ENCODE results near the gene MTHFS. TPM values are rescaled to one million over a fixed set of nuclear protein-coding genes. Genes with fewer than 3 reads are reported as not detected.
"Not testable (repeated sequence)": the region's sequence is repeated elsewhere in the genome, so short reads cannot be mapped to it uniquely, and the experiment has no call there.

The MTHFS gene
- total and polyA plus RNA-seq, 2 experiments from 2014 or later, result 17.4 to 38.2 TPM

- H3F3A ChIP-seq (ENCODE audit: insufficient read depth), result peaks cover 13% of the 10 kb centered on the region
- H3K27me3 ChIP-seq (replicated peaks; ENCODE audit: insufficient read depth), result no peaks in the 10 kb centered on the region
- no peaks in the 10 kb centered on the region for H3K4me1 ChIP-seq (ENCODE audit: insufficient read depth)
- H3K27ac ChIP-seq, result no peak overlapping the region
- in situ Hi-C loops (cut with MboI), result no loop called here
- H4K20me1 ChIP-seq (ENCODE audit: insufficient read depth), result no peaks in the 10 kb centered on the region
- peaks cover 33% of the 10 kb centered on the region for H3K36me3 ChIP-seq (ENCODE audit: low read depth)
- H3K79me2 ChIP-seq (ENCODE audit: insufficient read depth), result peaks cover 44% of the 10 kb centered on the region
- H3K4me3 ChIP-seq, result no peak overlapping the region
- no peak overlapping the region for H3K4me2 ChIP-seq (ENCODE audit: unreplicated experiment)
- TF ChIP-seq EZH2phosphoT487 (IDR thresholded peaks at IDR 0.05; ENCODE audit: insufficient read depth, low read depth) (no peak), EZH2 (IDR thresholded peaks at IDR 0.05; ENCODE audit: insufficient read depth, poor library complexity, severe bottlenecking) (no peak)
- no peak overlapping the region for H3K9ac ChIP-seq
- DNase-seq, result no peak
- no peaks in the 10 kb centered on the region for H3K9me2 ChIP-seq (ENCODE audit: insufficient read depth)
- H2AFZ ChIP-seq, result no peak overlapping the region
- H3K9me3 ChIP-seq (ENCODE audit: low read depth), result peaks cover 7% of the 10 kb centered on the region
Observed at GRCh38 chr15:79914728-79915127, 17.9 kb upstream of the MTHFS start.

GRCh38 chr15:79909556-79910335, 12.9 kb upstream of the MTHFS start:
- H3K27me3 ChIP-seq (replicated peaks; ENCODE audit: insufficient read depth); H2AFZ ChIP-seq; H3K4me1 ChIP-seq (ENCODE audit: insufficient read depth); H3K9me3 ChIP-seq (ENCODE audit: low read depth); DNase-seq; H3K9ac ChIP-seq; H3K27ac ChIP-seq; H3K4me3 ChIP-seq; H3K9me2 ChIP-seq (ENCODE audit: insufficient read depth); H4K20me1 ChIP-seq (ENCODE audit: insufficient read depth); H3K4me2 ChIP-seq (ENCODE audit: unreplicated experiment); H3F3A ChIP-seq (ENCODE audit: insufficient read depth); in situ Hi-C loops (cut with MboI): not testable (repeated sequence)
- Histone ChIP-seq H3K79me2 (ENCODE audit: insufficient read depth) (peaks cover 47% of the 10 kb centered on the region), H3K36me3 (ENCODE audit: low read depth) (peaks cover 12% of the 10 kb centered on the region; the same call in 1 of the 2 replicates)
- 94 to 98% methylated on average over 4 of the region's 4 CpGs for WGBS, 2 experiments (ENCODE audit: low coverage in 1 of 2, low lambda C conversion rate in 2 of 2, missing lambda C conversion rate in 2 of 2)

- Histone ChIP-seq H3K9me2 (ENCODE audit: insufficient read depth) (no peaks in the 10 kb centered on the region), H3K36me3 (ENCODE audit: low read depth) (no peaks in the 10 kb centered on the region), H3K4me3 (no peak overlapping the region), H3K79me2 (ENCODE audit: insufficient read depth) (peaks cover 13% of the 10 kb centered on the region), H4K20me1 (ENCODE audit: insufficient read depth) (no peaks in the 10 kb centered on the region), H3K4me1 (ENCODE audit: insufficient read depth) (peaks cover 5% of the 10 kb centered on the region), H3K27ac (no peak overlapping the region), H3K4me2 (ENCODE audit: unreplicated experiment) (no peak overlapping the region), H3K27me3 (replicated peaks; ENCODE audit: insufficient read depth) (no peaks in the 10 kb centered on the region), H3F3A (ENCODE audit: insufficient read depth) (0 out of 2 replicates have a peak, but pooled peaks cover 7% of the 10 kb centered on the region), H3K9ac (no peak overlapping the region), H2AFZ (no peak overlapping the region), H3K9me3 (ENCODE audit: low read depth) (no peaks in the 10 kb centered on the region)
- no peak for TF ChIP-seq EZH2phosphoT487 (IDR thresholded peaks at IDR 0.05; ENCODE audit: insufficient read depth, low read depth)
- TF ChIP-seq EZH2 (IDR thresholded peaks at IDR 0.05; ENCODE audit: insufficient read depth, poor library complexity, severe bottlenecking), result no peak
- WGBS, 2 experiments (ENCODE audit: low coverage in 1 of 2, low lambda C conversion rate in 2 of 2, missing lambda C conversion rate in 2 of 2), result 84 to 89% methylated on average over 4 of the region's 4 CpGs
- in situ Hi-C loops (cut with MboI), result no loop called here
- peak; percentile 9 for DNase-seq
Observed at GRCh38 chr15:79904271-79904670, 7.5 kb upstream of the MTHFS start.

- no peak overlapping the region for H3K4me2 ChIP-seq (ENCODE audit: unreplicated experiment)
- no peak overlapping the region for H3K4me3 ChIP-seq
- no peak overlapping the region for H2AFZ ChIP-seq
- H3K36me3 ChIP-seq (ENCODE audit: low read depth), result no peaks in the 10 kb centered on the region
- in situ Hi-C loops (cut with MboI), result no loop called here
- H3K27ac ChIP-seq, result no peak overlapping the region
- no peak for DNase-seq
- no peaks in the 10 kb centered on the region for H4K20me1 ChIP-seq (ENCODE audit: insufficient read depth)
- peaks cover 9% of the 10 kb centered on the region for H3K79me2 ChIP-seq (ENCODE audit: insufficient read depth)
- H3K4me1 ChIP-seq (ENCODE audit: insufficient read depth), result peaks cover 10% of the 10 kb centered on the region
- no peak overlapping the region for H3K9ac ChIP-seq
- H3K9me2 ChIP-seq (ENCODE audit: insufficient read depth), result no peaks in the 10 kb centered on the region
- peaks cover 8% of the 10 kb centered on the region; the same call in 1 of the 2 replicates for H3F3A ChIP-seq (ENCODE audit: insufficient read depth)
- 93 to 100% methylated on average over 1 of the region's 1 CpG for WGBS, 2 experiments (ENCODE audit: low coverage in 1 of 2, low lambda C conversion rate in 2 of 2, missing lambda C conversion rate in 2 of 2)
- no peaks in the 10 kb centered on the region for H3K9me3 ChIP-seq (ENCODE audit: low read depth)
- H3K27me3 ChIP-seq (replicated peaks; ENCODE audit: insufficient read depth), result no peaks in the 10 kb centered on the region
- TF ChIP-seq EZH2phosphoT487 (IDR thresholded peaks at IDR 0.05; ENCODE audit: insufficient read depth, low read depth), result no peak
- no peak for TF ChIP-seq EZH2 (IDR thresholded peaks at IDR 0.05; ENCODE audit: insufficient read depth, poor library complexity, severe bottlenecking)
Observed at GRCh38 chr15:79903626-79904025, 6.8 kb upstream of the MTHFS start.
